ENCODE measurements around the gene UBE3C.

Gene UBE3C

GRCh38 chr7:157220916-157221569, 82.3 kb downstream of the UBE3C start:
- POLR2A ChIA-PET (ENCODE audit: low non-redundant PET), result no interaction called here
- CTCF ChIA-PET, result interaction anchor here (0.6 kb wide), 1 partner anchor 249 kb away, joined by 3 read pairs; no protein-coding TSS in a partner anchor
- no peak for TF ChIP-seq CTCF (conservative IDR thresholded peaks at IDR 0.05; ENCODE audit: low read depth)
- H3K27ac ChIP-seq, result peak overlapping the region; percentile 3; the same call in 1 of the 2 replicates
- no peak for DNase-seq (ENCODE audit: low spot score)

GRCh38 chr7:157222687-157223086, 84.0 kb downstream of the UBE3C start:
- TF ChIP-seq CTCF (conservative IDR thresholded peaks at IDR 0.05; ENCODE audit: low read depth), result no peak
- POLR2A ChIA-PET (ENCODE audit: low non-redundant PET), result no interaction called here
- CTCF ChIA-PET, result no interaction called here
- H3K27ac ChIP-seq, result no peak overlapping the region
- DNase-seq (ENCODE audit: low spot score), result no peak

GRCh38 chr7:157224627-157225026, 85.9 kb downstream of the UBE3C start:
- TF ChIP-seq CTCF (conservative IDR thresholded peaks at IDR 0.05; ENCODE audit: low read depth), result 0 out of 2 replicates have a peak, but pooled peaks have one; percentile 6
- ChIA-PET CTCF (interaction anchor here (0.5 to 0.6 kb wide), 2 partner anchors 978 to 1868 kb away, joined by 3 read pairs; no protein-coding TSS in a partner anchor), POLR2A (ENCODE audit: low non-redundant PET) (no interaction called here)
- H3K27ac ChIP-seq, result no peak overlapping the region
- DNase-seq (ENCODE audit: low spot score), result no peak

GRCh38 chr7:157228864-157229422, 90.2 kb downstream of the UBE3C start:
- TF ChIP-seq CTCF (conservative IDR thresholded peaks at IDR 0.05; ENCODE audit: low read depth), result peak; percentile 43
- ChIA-PET CTCF (no interaction called here), POLR2A (ENCODE audit: low non-redundant PET) (no interaction called here)
- no peak for DNase-seq (ENCODE audit: low spot score)
- H3K27ac ChIP-seq, result no peak overlapping the region

GRCh38 chr7:157233677-157234076, 95.0 kb downstream of the UBE3C start:
- no peak overlapping the region for H3K27ac ChIP-seq
- no peak for TF ChIP-seq CTCF (conservative IDR thresholded peaks at IDR 0.05; ENCODE audit: low read depth)
- CTCF ChIA-PET, result interaction anchor here (0.7 kb wide), 1 partner anchor 333 kb away, joined by 4 read pairs; no protein-coding TSS in a partner anchor
- DNase-seq (ENCODE audit: low spot score), result no peak
- POLR2A ChIA-PET (ENCODE audit: low non-redundant PET), result no interaction called here

GRCh38 chr7:157234271-157234670, 95.5 kb downstream of the UBE3C start:
- no peak for DNase-seq (ENCODE audit: low spot score)
- H3K27ac ChIP-seq, result no peak overlapping the region
- POLR2A ChIA-PET (ENCODE audit: low non-redundant PET), result interaction anchor here (0.6 kb wide), 1 partner anchor 40 kb away, joined by 3 read pairs; no protein-coding TSS in a partner anchor
- CTCF ChIA-PET, result no interaction called here
- no peak for TF ChIP-seq CTCF (conservative IDR thresholded peaks at IDR 0.05; ENCODE audit: low read depth)

All from RWPE1 (cell line).